ENCODE results near the gene CREM. TPM values are rescaled to one million over a fixed set of nuclear protein-coding genes. Genes with fewer than 3 reads are reported as not detected.
A peak's percentile ranks its signal among the peaks of the same experiment; 100 is the strongest.

The CREM gene
- total and polyA plus RNA-seq, 10 of the 15 experiments (the other 5 are each of a cell fraction or from before 2014, with no cell fraction given), result 51.3 to 115 (median 70.6) TPM

DNA sequence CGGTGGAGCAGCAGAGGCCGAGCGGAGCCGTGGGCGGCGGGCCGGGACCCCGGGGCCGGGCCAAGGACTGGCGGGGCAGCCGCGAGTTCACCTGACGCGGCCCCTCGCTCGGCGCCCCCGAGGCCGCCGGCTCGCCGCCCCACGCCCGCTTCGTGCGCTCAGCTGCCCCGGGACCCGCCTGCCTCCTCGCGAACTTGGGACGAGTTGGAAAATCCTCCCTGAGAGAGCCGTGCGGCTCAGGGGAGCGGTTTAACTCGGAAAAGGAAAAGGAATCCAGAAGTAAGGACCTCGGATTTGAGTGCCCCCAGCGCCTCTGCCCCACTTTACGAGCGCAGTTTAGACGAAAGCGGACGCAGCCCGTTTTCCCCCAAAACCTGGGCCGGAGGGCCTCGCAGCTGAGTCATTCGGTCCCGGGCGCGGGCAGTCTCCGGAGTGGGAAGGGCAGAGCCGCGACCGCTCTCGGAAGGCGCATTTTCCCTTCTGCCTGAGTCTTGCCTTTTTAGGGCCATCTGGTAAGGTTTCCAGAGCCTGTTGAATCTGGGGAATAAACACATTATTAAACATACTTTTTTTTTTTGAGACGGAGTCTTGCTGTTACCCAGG lies 744 bp downstream of the CREM start:
- Histone ChIP-seq H3K4me2 (ENCODE audit: control insufficient read depth, insufficient read depth) (peak overlapping the region; percentile 36), H4K20me1 (ENCODE audit: control insufficient read depth, insufficient read depth) (no peaks in the 10 kb centered on the region), H2AFZ (ENCODE audit: control insufficient read depth, low read depth, low read length) (no peak overlapping the region), H3K79me2 (ENCODE audit: control insufficient read depth, insufficient read depth, low read length) (peaks cover 47% of the 10 kb centered on the region), H3K4me3 (peak overlapping the region; percentile 73), H3K36me3 (ENCODE audit: control insufficient read depth in 2 of 2, insufficient read depth in 2 of 2, low read length in 1 of 2) (no peaks in the 10 kb centered on the region), H3K4me1 (ENCODE audit: control insufficient read depth, insufficient read depth, low read length) (peaks cover 3% of the 10 kb centered on the region; the same call in 1 of the 2 replicates), H3K27ac (ENCODE audit: control insufficient read depth, insufficient read depth) (peak overlapping the region; percentile 99), H3K9me3 (replicated peaks; ENCODE audit: control insufficient read depth, insufficient read depth, low read length) (no peaks in the 10 kb centered on the region), H3K27me3 (replicated peaks in 1 of 2; ENCODE audit: control insufficient read depth in 2 of 2, insufficient read depth in 2 of 2, low read length in 1 of 2) (no peaks in the 10 kb centered on the region), H3K9ac (ENCODE audit: control insufficient read depth, insufficient read depth, low read length) (peak overlapping the region; percentile 100)
- under 1% methylated on average over 56 of the region's 56 CpGs for WGBS (ENCODE audit: insufficient coverage, insufficient replicate concordance, low lambda C conversion rate, missing lambda C conversion rate)
- ChIA-PET RAD21 (ENCODE audit: unreplicated experiment) (interaction anchor here (1.3 to 12.2 kb wide), 11 partner anchors 8 to 133 kb away, joined by 3 to 201 read pairs (median 12); no protein-coding TSS in a partner anchor), POLR2A (interaction anchor here (0.6 to 5.7 kb wide), 10 partner anchors 21 to 213 kb away, joined by 3 to 84 read pairs (median 4); no protein-coding TSS in a partner anchor), CTCF (interaction anchor here (0.7 to 14.7 kb wide), 8 partner anchors 8 to 157 kb away, joined by 3 to 378 read pairs (median 13); no protein-coding TSS in a partner anchor), SMC1A (ENCODE audit: uncharacterized antibody, unreplicated experiment) (interaction anchor here (1.0 to 15.6 kb wide), 7 partner anchors 15 to 90 kb away, joined by 3 to 281 read pairs (median 16); no protein-coding TSS in a partner anchor)
- intact Hi-C loops (cut with micrococcal nuclease; ENCODE audit: unreplicated experiment), result loop anchor here (1.0 to 10.0 kb wide), 6 partner anchors 22 to 437 kb away; no protein-coding TSS in a partner anchor
- peak; percentile 6 for ATAC-seq
- TSS peak; percentile 86 for BruUV-seq (replicated peaks)
- no peak for FAIRE-seq
- in situ Hi-C loops (cut with MboI), result loop anchor here (10.0 kb wide), 3 partner anchors 207 to 1757 kb away; partner anchors contain the start of gene CCNY
- no peak for DNase-seq (ENCODE audit: low read depth, low spot score)
- TF ChIP-seq TCF7 (IDR thresholded peaks at IDR 0.05; ENCODE audit: borderline replicate concordance) (no peak), RELA (IDR thresholded peaks at IDR 0.05; ENCODE audit: borderline replicate concordance, partially characterized antibody) (no peak), CHD2 (IDR thresholded peaks at IDR 0.05; ENCODE audit: borderline replicate concordance, low read depth, low read length) (no peak), YBX1 (IDR thresholded peaks at IDR 0.05) (no peak), RB1 (IDR thresholded peaks at IDR 0.05; ENCODE audit: borderline replicate concordance) (no peak), PKNOX1 (IDR thresholded peaks at IDR 0.05) (no peak), RAD21 (IDR thresholded peaks at IDR 0.05; ENCODE audit: insufficient read depth, low read depth, low read length) (no peak), BRCA1 (IDR thresholded peaks at IDR 0.05; ENCODE audit: low read depth, low read length) (no peak), BACH1 (IDR thresholded peaks at IDR 0.05; ENCODE audit: borderline replicate concordance) (no peak; the same call in 1 of the 2 replicates), ZNF274 (IDR thresholded peaks at IDR 0.05; ENCODE audit: insufficient read depth, insufficient read length) (no peak), SUZ12 (IDR thresholded peaks at IDR 0.05; ENCODE audit: unreplicated experiment) (no peak), PAX8 (IDR thresholded peaks at IDR 0.05) (no peak), POU2F2 (IDR thresholded peaks at IDR 0.05; ENCODE audit: borderline replicate concordance, low read depth, low read length) (no peak; the same call in 2 of the 3 replicates), SUPT20H (IDR thresholded peaks at IDR 0.05; ENCODE audit: borderline replicate concordance, control insufficient read depth, low read depth, low read length) (no peak), BMI1 (IDR thresholded peaks at IDR 0.05; ENCODE audit: borderline replicate concordance) (no peak)
- TF ChIP-seq, protein P1, sequence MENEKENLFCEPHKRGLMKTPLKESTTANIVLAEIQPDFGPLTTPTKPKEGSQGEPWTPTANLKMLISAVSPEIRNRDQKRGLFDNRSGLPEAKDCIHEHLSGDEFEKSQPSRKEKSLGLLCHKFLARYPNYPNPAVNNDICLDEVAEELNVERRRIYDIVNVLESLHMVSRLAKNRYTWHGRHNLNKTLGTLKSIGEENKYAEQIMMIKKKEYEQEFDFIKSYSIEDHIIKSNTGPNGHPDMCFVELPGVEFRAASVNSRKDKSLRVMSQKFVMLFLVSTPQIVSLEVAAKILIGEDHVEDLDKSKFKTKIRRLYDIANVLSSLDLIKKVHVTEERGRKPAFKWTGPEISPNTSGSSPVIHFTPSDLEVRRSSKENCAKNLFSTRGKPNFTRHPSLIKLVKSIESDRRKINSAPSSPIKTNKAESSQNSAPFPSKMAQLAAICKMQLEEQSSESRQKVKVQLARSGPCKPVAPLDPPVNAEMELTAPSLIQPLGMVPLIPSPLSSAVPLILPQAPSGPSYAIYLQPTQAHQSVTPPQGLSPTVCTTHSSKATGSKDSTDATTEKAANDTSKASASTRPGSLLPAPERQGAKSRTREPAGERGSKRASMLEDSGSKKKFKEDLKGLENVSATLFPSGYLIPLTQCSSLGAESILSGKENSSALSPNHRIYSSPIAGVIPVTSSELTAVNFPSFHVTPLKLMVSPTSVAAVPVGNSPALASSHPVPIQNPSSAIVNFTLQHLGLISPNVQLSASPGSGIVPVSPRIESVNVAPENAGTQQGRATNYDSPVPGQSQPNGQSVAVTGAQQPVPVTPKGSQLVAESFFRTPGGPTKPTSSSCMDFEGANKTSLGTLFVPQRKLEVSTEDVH (IDR thresholded peaks at IDR 0.05; ENCODE audit: low read depth, partially characterized antibody), result no peak
- TF ChIP-seq, protein P2, sequence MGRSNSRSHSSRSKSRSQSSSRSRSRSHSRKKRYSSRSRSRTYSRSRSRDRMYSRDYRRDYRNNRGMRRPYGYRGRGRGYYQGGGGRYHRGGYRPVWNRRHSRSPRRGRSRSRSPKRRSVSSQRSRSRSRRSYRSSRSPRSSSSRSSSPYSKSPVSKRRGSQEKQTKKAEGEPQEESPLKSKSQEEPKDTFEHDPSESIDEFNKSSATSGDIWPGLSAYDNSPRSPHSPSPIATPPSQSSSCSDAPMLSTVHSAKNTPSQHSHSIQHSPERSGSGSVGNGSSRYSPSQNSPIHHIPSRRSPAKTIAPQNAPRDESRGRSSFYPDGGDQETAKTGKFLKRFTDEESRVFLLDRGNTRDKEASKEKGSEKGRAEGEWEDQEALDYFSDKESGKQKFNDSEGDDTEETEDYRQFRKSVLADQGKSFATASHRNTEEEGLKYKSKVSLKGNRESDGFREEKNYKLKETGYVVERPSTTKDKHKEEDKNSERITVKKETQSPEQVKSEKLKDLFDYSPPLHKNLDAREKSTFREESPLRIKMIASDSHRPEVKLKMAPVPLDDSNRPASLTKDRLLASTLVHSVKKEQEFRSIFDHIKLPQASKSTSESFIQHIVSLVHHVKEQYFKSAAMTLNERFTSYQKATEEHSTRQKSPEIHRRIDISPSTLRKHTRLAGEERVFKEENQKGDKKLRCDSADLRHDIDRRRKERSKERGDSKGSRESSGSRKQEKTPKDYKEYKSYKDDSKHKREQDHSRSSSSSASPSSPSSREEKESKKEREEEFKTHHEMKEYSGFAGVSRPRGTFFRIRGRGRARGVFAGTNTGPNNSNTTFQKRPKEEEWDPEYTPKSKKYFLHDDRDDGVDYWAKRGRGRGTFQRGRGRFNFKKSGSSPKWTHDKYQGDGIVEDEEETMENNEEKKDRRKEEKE (IDR thresholded peaks at IDR 0.05), result 0 out of 2 replicates have a peak, but pooled peaks have one; percentile 56

Data from GM12878 (cell line).